ENCODE results near the gene TLCD3B. TPM values are rescaled to one million over a fixed set of nuclear protein-coding genes. Genes with fewer than 3 reads are reported as not detected.

The TLCD3B gene
- total RNA-seq, 1 donor = 0.54 TPM

DNA sequence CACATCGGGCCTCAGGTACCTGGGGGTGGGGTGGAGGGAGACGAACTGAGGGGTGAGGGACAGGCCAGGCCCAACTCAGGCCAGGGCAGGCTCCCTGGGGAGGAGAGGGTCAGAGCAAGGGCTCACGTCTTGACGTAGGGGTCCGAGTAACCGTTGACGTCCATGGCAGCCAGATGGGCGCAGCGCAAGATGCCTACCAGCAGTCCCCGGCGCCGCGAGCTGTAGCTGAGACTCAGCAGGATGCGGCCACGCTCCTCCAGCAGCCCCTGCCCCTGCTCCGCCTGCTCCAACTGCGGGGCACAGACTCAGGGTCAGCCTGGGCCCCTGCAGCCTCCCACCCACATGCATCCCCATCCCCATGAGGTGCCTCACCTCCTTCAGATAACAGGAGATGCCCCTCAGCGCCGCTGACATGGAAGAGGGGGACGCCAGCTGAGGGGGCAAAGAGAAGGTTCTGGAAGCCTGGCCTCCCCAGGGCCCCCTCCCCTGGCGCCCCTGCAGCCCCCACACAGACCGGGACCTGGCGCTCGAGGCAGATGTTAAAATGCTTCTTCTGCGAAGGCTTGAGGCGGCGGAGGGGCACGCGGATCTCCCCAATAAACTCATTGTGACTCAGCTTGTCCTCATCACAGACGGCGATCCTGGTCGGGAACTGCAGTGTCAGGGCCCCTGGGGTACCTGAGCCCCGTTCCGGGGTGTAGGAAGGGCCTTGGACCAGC, 24.3 kb downstream of the TLCD3B start:
- no peak for DNase-seq (ENCODE audit: low read depth in 2 of 3, low spot score in 2 of 3)

- no peak for DNase-seq (ENCODE audit: low read depth in 2 of 3, low spot score in 2 of 3)
Observed at GRCh38 chr16:30006095-30006473, 25.0 kb downstream of the TLCD3B start.

DNA sequence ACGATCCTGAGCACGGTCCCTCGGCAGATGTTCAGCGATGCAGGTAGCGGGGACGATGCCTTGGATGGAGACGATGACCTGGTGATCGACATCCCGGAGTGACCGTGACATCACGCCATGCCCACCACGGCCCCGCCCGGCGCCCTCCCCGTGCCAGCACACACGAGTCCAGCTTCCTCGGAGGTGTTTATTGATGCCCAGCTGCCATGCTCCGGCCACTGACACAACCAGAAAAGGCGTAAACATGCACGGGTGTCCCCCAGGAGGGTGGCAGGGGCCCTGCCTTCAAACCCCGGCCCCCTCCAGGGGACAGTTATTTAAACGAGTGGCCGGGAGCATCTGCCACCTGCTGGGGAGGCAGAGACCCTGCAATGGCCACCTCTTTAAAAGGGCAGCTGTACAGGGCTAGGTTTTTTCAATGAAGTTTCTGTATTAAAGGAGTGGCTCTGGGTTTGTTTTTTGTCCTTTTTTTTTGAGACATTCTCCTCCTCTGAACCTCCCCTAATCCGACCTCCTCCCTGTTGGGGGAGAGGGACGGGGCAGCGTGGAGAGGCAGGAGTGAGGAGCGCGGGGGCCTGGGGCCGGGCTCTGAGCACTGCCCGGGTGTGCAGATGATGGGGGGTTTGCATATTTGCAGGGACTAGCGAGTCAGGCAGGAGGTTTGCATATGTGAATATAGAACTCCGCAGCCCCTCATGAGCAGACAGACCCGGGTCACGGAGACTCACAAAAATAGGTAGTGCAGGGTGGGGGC, 25.6 kb downstream of the TLCD3B start:
- peak in 2 of 3 donors; percentile 53 to 66 for DNase-seq (ENCODE audit: low read depth in 2 of 3, low spot score in 2 of 3)

- DNase-seq (ENCODE audit: low read depth in 2 of 3, low spot score in 2 of 3) = peak in 2 of 3 donors; percentile 23 to 47
Observed at GRCh38 chr16:30004811-30005242, 26.2 kb downstream of the TLCD3B start.

- DNase-seq (ENCODE audit: low read depth in 2 of 3, low spot score in 2 of 3) = no peak
Observed at GRCh38 chr16:30004424-30004776, 26.7 kb downstream of the TLCD3B start.

GRCh38 chr16:30003670-30004423, 27.2 kb downstream of the TLCD3B start:
- DNase-seq (ENCODE audit: low read depth in 2 of 3, low spot score in 2 of 3) = no peak

DNA sequence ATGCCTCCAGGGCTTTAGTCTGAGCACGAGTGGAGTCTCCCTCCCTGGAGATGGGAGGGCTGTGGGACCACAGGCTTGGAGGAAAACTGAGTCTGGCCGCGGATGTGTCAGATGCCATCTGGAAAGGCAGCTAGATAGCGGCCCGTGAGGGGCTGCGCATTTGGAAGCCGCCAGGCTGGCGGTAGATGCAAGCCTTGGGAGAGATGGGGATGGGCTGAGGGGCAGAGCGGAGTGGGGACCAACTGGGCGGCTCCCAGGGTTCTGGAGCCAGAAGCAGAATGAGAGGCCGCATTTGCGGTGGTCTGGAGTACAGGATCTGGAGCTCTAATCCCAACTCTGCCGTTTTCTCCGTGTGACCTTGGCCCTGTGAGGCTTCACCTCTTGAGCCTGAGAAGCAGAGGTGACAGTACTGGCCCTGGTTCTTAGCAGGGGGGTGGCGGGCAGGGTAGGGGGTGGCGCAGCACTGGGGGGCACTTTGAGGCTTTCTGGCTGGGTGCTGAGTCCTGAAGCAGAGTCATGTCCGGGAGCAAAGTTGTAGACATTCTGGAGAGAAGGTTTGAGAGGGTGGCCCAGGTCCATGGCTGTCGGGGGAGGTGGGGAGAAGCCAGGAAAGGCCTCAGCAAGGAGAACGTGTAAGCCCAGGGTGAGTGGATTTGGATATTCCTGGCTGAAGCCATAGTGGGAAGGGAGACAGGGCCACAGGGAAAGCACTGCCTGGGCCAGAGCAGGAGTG, 28.3 kb downstream of the TLCD3B start:
- DNase-seq (ENCODE audit: low read depth in 2 of 3, low spot score in 2 of 3) = no peak

GRCh38 chr16:30000735-30001631, 30.1 kb downstream of the TLCD3B start:
- DNase-seq (ENCODE audit: low read depth in 2 of 3, low spot score in 2 of 3) = no peak

DNA sequence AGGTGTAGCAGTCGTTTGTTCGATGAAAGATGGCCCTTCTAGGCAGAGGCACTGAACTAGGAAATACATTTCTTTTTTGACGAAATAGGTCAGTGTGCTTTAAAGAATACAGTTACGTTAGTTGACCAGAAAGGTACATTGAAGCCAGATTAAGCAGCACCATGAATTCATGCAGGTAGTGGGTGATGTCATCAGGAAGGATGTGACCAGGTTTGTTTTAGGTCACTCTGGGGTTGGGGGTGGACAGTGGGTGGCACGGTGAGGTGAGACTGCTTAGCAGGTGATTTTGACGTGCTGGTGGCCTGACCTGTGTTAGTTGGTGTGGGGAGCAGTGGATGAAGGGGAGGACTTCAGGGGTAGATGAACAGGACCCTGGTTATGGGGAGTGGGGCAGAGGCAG, 31.5 kb downstream of the TLCD3B start:
- no peak for DNase-seq (ENCODE audit: low read depth in 2 of 3, low spot score in 2 of 3)

DNA sequence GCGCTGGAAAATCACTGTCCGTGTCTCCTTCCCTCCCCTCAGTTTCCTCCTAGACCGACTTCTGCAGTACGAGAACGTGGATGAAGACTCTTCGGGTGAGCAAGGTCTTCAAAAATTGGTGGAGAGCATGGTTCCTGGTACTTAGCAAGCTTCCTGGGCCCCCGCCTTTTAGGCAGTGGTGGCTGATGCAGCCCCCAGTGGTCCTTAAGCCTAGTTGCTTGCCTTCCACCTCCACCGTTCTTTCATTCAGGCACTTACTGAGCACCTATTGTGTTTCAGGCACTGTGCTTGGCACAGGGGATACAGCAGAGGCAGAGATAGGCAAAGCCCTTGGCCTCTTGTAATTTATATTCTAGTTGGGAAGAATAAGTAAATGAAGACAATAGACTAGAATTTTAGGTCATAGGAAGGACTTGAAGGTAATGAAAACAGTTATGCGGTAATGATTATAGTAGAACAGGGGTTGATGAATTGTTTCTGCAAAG, 34.3 kb downstream of the TLCD3B start:
- no peak for DNase-seq (ENCODE audit: low read depth in 2 of 3, low spot score in 2 of 3)

DNA sequence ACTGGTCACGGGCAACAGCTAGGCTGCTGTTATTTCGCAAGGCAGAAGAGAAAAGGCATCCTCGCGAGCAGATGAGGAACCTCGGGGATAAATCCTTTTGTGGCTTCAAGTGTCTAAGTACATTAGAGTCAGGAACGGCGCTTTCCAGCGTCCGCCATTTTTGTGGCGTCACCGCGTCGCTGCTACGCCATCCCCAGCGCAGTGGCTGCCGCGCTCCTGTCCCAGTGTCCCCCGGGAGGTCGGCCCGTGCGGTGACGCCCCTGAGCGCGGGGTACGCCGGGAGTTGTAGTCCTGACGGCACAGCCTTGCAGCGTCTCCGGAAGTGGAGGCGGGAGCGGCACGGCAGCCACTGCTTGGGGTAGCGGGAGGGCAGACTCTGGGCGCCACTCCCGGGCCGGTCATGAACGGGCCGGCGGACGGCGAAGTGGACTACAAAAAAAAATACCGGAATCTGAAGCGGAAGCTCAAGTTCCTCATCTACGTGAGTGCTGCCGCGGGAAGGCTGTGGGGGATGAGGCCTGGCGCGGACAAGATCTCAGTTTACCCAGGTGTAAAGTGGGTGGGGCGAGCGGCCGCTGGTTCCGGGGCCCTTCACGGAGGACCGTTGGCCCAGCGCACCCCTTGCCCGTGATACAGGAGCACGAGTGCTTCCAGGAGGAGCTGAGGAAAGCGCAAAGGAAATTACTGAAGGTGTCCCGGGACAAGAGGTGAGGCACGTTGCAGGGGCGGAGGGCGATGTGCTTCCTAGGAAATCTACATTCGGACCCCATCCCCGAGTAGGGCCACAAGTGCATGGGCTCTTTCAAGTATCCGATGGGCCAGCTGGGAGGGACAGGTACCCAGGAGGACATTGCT, 34.9 kb downstream of the TLCD3B start, which contains the start of gene INO80E:
Gene INO80E (plus strand): TSS at position 331 of the 855 bp plus-strand sequence. CDS start 70 bp downstream, at position 401.
- peak; percentile 82 to 97 (median 95) for DNase-seq (ENCODE audit: low read depth in 2 of 3, low spot score in 2 of 3)

DNA sequence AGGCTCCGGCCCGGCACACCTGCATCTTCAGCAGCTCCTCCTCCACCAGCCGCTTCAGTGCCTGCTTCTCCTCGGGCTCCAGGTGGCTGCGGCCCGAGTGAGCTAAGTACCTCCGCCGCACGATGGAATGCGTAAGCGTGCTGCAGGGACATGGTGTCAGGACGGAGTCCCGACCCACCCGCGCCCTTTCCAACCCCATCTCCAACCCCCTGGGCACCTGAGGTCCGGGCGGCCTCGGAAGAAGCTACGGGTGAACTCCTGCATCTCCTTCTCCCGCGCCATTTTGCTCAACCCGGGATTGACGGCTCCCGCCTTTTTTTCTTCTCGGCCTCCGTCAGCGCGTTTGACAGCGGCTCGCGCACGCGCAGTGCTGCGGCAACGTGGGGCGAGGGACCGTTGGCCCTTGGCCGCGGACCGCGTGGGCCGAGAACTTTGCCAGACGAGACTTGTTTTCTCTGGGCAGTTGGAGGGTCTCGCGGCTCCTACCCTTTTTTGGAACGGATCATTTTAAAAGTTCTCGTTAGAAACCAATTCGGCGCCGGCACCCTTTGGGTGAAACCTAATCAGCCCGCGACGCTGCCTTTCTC, 35.7 kb downstream of the TLCD3B start, which contains the start of gene HIRIP3:
Gene HIRIP3 (minus strand): TSS at position 294 of the 587 bp plus-strand sequence. CDS start 12 bp downstream, at position 282.
- peak; percentile 76 to 88 (median 79) for DNase-seq (ENCODE audit: low read depth in 2 of 3, low spot score in 2 of 3)

DNA sequence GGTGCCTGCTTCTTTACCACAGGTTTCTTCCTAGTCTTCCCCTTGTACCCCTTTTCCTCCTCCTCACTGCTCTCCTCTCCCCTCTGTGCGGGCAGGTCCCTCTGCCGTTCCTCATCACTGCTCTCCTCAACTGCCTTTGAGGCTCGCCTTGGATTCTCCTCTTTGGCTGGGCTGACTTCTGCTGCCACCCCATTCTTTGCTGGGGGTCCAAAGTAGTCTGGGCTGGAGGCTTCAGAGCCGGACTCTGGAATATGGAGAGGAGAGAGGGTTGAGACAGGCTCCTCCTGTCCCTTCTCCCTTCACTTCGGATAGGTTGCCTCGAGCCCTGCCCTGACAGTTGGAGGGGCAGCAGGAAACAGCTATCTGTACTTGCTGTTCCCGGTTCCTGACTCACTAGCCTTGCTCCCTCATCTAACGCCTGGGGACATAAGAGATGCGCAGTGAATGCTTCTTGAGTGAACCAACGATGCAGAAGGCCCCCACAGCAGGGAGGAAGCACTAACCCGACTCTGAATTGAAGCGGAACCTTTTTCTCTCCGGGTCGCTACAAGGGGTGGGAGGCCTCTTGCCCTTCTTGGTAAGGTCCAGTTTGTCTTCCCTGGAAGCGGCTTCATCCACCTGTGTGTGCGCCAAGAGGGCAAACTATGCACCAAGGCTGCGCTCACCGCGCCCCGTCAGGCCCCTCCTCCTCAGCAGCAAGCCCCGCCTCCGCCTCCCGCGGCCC, 36.3 kb downstream of the TLCD3B start:
- DNase-seq (ENCODE audit: low read depth in 2 of 3, low spot score in 2 of 3) = no peak

DNA sequence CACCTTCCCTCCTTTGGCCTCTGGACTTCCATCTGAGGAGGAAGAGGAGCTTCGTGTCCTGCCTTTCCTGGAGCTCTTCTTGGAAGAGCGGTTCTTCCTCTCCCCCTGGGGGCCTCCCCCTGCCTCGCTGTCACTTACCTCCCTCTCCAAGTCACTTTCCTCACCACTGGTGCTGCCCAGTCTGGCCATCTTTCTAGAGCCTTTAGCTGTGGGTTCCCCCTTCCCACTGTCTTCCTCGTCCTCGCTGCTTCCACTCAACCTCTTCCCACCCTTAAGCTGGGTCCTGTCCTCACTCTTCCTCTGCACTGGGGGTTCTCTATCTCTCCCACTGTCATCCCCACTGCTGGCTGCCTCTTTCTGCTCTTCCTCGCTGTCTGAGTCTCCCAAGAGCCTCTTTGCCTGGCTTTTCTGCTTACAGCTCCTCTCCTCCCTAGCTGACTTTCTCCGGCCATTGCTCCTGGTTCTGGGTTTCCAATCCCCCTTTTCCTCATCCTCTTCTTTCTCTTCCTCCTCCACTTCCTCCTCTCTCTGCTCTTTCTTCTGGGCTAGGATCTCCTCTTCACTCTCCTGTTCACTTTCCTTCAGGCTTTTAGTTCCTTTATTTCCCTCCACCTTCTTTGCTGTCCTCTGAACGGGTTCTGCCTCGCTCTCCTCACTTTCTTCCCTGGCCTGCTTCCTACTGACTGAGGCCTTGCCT, 37.0 kb downstream of the TLCD3B start:
- no peak for DNase-seq (ENCODE audit: low read depth in 2 of 3, low spot score in 2 of 3)

GRCh38 chr16:29993191-29993902, 37.7 kb downstream of the TLCD3B start:
- no peak for DNase-seq (ENCODE audit: low read depth in 2 of 3, low spot score in 2 of 3)

DNA sequence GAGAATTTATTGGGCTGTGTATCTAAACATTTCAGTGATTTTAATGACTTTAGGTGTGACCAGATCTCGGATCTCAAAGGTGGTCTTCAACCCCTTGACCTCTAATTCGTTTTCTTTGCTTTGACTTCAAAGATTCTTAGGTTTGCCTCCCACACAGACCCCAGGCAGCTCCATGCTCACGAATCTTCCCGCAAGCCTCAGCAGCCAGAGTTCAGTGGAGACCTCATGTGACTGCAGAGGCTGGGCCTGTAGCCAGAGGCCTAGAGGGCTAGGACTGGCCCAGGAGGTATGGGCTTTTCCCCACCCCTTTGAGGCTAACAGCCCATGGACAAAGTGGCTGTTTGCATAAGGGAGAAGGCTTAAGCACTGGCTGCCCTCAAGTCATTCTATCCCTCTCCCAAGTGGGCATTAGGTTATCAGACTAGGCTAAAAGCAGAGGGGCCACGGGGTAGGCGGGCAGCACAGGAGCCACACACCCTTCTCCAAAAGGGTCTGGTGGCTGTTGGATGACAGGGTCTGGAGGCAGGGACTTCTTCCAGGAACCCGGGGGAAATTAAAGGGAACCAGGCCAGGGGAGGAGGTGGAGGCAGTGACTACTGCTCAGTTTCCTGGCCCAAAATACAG, 38.6 kb downstream of the TLCD3B start:
- no peak for DNase-seq (ENCODE audit: low read depth in 2 of 3, low spot score in 2 of 3)
